GM18868 (cell line): ENCODE results near the gene TICRR.

Source experiments
- ATAC-seq: cut with Tn5 transposase; IDR thresholded peaks from one replicate; pipeline ENCODE4 v1.9.1; 2021; ENCODE audit warnings: mild to moderate bottlenecking, moderate library complexity; ENCODE audit not compliant: unreplicated experiment

Gene TICRR

DNA sequence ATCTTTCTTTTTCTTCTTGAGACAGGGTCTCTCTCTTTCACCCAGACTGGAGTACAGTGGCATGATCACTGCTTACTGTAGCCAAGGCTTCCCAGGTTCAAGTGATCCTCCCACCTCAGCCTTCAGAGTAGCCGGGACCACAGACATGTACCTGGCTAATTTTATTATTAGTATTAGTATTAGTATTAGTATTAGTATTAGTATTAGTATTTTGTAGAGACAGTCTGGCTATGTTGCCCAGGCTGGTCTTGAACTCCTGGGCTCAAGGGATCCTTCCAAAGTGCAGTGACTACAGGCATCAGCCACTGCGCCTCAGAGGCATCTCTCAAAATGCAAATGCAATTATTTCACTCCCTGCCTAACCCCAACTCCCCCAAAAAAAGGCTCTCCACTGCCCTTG, 78.3 kb downstream of the TICRR start:
- ATAC-seq = no peak

DNA sequence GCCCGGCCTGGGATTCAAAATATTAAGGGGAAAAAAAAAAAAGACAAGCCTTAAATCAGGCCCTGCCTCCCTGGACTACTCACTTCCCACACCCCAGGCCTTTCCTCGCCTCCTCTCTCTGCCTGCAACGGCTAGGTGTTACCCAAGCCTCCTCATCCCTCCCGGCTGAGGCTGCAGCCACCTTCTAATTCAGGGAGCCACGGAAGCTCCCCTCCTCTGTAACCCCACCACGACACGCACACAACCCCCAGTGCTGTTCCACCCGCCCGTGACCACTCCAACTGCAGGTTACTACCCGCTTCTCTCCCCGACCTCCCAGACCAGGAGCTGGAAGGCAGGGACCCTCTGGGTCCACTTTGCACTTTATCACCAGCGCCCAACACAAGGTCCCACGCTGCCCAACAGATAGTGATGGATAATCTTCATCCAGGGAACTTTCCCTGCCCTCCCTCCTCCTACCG, 79.1 kb downstream of the TICRR start:
- no peak for ATAC-seq

DNA sequence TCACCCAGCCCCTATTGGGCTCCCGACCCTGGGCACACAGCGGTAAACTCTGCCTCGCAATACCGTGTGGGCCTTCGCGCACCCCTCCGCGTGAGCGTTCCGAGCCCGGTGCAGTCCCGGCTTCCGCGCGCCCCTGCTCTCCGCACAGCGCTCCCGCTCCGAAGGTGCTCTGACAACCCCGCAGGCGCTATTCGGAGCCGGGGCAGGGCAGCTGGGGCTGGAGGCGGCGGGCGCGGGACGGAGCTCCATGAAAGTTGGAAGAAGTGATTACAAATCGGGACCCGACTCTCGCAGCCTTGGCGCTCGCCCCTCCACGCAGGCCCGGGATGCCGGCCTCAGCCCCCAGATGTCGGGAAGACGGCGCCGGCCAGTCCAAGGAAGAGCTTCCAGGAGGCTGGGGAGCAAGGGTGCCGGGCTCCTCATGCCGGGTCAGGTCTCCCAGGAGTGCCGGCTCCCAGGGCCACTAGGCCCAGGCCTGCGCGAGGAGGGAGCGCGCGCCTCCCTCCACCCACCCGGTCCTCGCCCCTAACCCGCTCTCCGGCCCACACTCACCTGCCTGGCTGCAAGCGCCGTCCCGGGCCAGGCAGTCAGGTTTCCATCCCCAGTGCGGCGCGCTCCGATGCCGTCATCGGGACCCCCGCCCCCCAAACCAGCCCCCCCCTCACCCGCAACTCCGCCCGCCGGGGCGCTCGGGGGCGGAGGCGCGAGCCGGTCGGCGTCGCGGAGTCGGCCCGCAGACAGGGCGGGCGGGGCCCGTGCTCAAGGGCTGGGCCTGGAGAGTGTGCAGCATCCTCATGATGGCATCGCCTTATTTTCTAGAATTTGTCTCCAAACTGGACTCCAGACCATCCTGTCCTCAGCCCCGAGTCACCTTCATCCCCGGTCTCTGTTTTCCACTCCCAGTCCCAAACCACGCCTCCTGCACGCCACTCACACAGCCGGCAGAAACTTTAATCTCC, 79.9 kb downstream of the TICRR start, which contains the start of gene KIF7:
KIF7 (minus strand) TSS at position 621 of the 959 bp plus-strand sequence. CDS start 2,537 bp downstream, outside the sequence.
- no peak for ATAC-seq

DNA sequence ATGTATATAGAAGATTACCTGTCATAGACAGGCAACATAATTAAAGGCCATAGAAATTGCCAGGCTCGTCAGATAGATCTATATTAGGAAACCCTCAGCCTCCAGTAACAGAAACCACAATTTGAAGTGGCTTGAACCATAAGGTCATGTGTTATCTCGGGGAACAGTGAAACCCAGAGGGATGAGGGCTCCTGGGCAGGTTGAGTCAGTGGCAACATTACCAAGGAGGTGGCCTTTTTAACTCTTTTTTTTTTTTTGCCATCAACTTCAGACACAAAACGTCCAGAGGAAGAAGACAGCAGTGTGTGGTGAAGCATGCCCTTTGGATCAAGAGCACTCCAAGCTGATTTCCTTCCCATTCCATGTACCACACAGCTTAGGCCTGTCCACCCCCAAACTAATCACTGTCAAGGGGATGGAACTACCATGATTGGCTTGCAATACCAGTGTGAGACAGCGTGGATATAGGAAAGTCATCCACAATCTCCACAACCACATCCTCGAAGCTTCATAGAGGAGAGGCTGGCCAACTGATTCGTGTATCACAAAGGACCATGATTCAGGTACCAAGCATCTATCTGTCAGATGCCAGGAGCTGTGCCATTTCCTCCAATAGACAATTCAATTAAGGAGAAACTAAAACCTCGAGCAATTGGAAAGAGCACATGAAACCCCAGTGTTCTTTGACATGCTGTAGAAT, 81.0 kb downstream of the TICRR start:
- ATAC-seq = no peak

DNA sequence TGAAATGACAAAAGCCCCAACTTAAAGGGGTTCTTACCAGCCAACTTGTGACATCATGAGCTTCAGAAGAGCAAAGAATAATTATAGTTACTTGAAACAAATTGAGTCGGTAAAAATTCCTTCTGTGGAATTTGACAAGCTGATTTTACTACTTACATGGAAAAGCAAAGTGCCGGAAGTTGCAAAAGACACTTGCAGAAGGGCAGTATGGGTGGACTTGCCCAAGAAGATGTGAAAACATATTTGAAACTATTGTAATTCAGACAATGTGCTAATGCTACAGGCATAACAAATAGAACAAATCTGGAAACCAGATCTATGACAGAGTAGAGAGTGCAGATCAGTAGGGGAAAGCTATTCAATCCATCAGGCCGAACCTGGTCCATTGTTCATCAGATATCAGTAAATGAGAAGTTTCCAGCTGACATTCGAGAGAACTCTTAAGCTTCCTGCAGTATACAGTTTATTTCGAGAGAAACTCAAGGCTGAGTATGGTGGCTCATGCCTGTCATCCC, 82.5 kb downstream of the TICRR start:
- ATAC-seq = no peak

DNA sequence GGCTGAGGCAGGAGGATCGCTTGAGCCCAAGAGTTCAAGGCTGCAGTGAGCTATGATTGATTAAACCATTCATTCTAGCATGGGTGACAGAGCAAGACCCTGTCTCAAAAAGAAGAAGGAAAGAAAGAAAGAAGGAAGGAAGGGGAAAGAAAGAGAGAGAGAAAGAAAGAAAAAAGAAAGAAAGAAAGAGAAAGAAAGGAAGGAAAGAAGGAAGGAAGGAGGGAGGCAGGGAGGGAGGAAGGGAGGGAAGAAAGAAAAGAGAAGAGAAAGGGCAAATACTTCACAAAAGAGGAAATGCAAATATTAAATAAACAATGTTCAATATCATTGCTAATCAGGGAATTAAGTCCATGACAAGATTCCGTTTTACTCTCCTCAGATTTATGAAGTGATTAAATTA, 84.0 kb downstream of the TICRR start:
- ATAC-seq = no peak

DNA sequence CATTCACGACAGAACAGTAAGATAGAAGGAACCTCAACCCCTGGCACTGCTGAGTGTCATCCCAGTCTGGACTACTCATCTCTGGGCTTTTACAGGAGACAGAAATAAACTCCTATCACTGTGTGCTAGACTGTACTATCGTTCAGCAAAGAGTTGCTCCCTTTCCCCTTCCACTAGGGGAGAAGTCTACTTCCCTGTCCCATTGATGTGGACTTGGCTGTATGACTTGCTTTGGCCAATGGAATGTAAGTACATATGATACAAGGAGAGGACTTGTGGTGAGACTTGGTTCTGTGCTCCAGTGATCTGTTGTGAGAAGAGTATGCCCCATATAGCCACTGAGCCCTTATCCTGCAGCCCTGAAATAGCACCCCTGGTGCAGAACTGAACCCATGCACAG, 85.3 kb downstream of the TICRR start:
- no peak for ATAC-seq

DNA sequence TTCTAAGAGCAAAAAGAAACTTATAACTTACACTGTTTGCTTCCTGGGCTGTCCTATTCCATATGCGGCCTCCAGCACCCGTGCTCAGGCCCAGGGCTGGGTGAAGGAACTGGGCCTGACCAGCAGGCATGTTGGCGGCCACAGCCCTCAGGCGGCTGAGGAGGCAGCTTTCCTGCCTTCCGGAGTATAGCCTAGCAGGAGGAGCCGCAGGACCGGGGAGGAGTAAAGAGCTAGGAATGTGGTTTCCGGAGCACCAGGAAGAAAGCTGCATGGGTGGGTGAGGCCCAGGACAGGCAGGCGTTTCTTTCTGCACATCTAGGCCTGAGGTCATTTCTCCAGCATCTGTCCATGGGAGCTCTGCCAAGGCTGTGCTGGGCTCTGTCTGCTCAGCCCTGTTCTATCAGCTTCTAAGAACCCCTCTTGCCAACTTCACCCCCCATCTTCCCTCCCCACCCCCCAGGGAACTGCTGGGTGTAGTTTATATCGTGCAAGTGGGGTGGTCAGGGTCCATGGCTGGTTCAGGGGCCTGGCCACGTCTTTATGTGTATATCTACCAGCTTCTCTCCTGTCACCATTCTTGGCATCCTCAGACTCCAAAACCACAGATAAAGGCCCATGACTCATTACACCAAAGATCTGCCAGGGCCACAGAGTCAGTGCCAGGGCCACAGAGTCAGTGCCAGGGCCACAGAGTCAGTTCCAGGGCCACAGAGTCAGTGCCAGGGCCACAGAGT, 87.8 kb downstream of the TICRR start:
- ATAC-seq = no peak

DNA sequence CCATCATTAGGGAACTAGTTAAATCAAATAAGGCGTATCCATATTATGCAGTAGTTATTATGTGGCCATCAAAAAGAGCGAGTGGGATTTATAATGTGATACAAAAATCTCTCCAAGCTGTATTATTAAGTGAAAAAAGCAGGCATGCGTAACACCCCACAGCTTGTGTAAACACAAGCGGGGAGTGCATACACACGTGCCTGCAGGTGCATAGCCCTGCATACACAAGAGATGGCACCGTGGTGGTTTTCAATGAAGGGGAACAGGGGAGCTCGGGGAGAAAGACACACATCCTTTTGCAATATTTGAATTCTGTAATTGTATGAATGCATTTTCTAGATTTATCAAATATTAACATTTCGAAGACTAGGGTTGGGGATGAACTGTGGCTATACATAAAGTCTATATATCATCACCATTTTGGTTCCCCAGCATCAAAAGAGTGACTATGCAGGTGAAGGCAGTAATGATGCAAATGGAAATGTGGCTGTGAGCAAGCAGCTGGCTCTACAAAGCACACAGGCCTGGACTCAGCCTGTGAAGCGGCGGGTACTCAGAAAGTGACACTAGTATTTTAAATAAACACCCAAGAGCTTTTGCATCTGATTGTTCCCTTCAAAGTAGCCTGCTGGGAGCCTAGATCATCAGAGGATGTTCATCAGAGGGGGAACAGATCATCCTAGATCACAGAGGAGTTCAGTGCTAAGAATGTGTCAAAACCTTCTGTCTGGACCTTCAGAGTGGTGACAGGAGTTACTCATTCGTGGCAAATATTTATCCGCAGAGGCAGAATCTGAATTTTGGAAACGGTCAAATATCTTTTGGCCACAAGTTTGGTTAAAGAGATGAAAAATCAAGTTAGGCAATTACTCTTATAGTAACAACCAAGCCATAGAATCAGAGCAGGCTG, 89.4 kb downstream of the TICRR start:
- ATAC-seq = no peak

DNA sequence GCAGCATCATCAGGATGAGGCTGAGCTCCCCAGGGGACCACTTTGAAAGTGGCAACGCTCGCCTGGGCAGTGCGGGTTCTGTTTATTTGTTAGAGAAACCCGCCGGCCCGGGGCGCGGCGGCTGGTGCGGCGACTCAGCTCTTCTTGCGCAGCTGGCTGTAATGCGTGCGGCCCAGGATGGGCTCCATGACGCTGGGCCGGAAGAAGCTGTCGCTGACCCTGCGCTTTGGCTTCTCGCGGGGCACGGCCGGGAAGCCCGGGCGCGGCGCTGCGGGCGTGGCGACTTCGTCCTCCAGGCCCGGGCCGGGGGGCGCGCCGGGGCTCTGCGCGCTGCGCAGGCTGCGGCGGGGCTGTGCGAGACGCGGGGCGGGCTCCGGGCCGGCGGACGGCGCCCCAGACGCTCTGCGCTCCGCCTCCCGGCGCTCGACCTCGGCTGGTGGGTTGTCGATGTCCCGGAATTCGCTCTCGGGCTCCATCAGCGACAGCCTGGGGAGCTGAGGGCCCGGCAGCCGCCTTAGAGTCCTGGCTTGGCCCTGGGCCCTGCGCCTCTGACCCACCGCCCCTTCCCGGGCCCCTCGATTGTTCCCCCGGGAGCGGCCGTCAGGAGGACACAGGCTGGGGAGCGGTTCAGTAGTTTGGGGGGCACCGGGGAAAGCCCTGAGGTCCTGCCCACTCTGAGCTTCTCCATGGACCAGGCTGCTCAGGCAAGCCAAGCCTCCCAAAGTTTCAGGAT, 90.3 kb downstream of the TICRR start:
- ATAC-seq = no peak

DNA sequence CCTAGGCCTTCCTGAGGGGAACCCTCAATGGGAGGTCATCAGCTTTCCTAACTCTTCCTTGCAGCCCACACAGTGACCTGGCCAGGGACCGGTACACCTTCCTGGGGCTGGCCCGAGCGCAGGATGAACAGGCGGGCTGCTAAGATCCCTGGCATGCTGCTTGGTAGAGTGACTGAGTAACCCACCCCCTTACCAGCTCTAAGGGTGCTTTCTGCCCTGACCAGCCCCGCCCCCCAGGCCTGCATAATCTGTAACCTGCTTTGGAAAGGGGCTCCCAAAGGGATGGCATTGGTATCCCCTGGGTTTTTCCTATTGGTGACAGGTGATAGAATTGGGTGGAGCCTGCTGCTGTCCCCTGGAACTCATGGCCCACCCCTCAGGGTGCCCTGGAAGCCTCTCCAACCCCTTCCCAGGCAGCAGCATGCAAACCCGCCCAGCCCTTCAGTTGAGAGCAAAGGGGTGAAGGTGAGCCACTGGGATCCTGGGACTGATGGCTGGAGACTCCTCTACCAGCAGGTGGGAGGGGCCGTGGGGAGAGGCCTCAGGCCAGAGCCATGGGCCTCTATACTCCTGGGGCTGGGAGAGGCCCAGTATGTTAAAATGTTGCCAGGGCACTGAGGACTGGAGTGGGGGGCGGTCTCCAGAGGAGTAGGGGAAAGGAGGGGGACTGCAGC, 91.1 kb downstream of the TICRR start:
- ATAC-seq = no peak

DNA sequence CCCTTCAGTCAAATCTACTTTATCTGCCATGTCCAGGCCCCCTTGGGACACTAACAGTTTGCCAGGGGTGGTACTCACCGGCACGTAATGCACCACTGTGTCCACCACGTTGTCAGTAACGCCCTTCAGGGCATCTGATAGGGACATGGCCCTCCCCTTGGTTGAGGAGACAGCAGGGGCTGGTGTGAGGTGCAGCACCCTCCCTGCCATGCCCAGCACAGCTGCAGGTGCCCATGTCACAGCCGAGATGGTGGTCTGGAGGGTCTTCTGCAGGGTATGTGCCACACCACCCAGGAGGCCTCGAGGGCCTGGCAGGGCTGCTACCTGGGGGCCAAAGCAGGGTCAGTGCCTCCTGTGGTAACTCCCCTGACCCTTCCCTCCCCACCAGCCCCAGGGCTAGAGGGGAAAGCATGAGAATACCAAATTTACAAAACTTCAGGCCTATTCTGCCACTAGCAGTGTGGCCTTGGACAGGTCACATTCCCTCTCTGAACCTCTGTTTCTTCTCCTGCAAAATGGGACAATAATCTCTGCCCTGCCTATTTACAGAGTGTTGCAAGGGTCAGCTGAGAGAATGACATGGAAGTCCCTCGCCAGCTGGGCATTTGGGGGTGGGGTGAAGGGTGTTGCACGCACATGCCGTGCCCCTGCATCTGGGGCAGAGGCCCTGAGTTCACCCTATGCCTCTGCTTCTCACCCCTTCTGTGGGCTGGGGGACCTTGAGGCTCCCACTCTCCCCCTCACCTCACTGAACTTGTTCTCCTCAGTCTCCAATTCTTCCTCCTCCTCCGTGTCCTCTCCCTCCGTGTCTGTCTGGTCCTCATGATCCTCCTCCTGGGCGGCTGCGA, 91.8 kb downstream of the TICRR start:
- ATAC-seq = no peak

DNA sequence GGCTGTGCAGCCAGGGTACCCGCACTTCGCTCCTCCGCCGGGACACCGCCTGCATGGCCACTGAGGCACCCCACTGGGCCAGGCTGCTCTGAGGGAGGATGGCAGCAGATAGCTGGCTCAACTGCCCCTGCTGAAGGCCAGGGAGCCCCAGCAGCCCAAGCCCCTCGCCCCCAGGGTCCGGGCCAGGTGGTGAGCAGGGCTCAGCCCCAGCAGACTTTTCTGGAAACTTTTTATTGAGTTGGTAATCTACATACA, 92.4 kb downstream of the TICRR start:
- no peak for ATAC-seq

DNA sequence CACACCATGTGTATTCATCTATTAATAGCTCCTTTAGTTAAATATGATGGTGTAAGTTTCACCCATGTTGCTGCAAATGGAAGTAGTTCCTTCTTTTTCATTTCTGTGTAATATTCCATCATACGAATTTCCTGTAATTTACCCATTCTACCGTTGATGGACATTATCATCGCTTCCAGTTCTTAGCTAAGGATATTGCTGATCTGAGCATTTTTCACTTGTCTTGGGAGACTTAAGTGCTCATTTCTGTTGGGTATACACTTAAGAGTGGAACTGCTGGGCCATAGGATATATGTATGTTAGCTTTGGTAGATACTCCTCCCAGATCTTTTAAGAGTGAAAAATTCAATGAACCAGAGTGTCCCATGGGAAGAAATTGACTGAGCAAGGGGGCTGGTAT, 92.9 kb downstream of the TICRR start:
- ATAC-seq = no peak

DNA sequence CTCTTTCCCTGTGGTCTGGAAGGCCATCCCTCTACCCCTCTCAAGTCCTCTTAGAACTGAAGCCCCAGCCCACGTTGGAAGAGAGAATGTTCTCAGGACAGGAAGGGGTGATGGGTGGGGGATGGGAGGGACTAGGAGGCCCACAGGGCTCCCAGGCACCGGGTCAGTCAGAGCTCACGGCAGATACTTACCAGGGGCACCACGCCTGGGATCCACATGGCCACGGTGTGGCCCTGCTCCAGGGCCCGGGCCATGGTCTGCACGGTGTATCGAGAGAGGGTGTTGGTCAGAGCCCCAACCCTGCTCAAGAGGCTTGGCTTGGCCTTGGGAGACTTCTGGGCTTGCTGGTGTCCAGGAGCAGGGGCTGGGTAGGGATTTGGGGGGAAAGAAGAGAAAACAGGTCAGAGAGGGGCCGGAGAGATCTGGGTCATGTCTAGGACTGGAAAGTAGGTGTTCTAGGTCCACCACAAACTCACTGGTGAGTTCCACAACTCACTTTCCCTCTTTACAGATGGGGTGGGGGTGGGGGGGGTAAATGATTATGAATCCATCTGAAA, 94.1 kb downstream of the TICRR start:
- no peak for ATAC-seq

DNA sequence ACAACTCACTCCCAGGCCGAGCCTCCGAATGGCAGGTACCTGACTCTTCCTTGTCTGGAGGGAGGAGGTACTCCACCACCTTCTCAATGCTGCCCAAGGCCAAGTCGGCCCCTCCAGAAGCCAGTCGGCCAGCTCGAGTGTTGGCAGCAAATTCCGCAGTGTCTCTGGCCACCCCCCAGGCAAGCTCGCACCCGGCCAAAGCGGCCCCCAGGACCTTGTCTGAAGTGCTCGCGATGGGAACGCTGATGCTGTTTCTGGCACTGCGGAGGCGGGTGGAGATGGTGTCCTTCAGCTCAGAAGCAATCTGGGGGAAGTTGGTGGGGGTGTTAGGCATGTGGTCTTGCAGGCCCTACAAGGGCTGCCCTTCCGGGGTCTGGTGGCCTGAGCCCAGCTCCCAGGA, 94.7 kb downstream of the TICRR start:
- no peak for ATAC-seq

DNA sequence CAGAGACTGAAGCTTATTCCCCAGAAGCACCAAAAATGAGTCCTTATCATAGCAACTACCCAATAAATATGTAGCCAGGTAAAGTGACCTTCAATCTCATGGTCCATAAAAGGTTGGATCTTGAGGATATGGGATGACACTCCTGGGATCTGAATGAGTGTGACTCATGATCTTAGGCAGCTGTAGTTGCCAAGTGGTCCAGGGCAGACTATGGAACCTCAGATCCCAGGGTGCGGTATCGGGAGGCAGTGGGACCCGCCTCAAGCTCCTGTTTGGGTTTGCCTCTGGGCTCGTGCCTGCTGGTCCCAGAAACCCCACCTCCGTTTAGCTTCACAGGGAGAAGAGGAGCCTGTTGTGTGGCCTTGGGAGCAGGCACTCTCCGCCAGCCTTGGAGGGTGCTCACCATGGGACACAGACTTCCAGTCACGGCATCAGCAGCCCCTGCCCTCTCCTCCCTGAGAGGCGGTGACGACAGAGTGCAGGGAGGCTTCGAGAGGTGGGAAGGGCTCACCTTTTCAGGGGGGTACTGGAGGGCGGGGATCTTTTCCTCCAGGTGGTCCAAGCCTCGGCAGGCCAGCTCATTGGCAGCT, 95.8 kb downstream of the TICRR start:
- ATAC-seq = no peak

DNA sequence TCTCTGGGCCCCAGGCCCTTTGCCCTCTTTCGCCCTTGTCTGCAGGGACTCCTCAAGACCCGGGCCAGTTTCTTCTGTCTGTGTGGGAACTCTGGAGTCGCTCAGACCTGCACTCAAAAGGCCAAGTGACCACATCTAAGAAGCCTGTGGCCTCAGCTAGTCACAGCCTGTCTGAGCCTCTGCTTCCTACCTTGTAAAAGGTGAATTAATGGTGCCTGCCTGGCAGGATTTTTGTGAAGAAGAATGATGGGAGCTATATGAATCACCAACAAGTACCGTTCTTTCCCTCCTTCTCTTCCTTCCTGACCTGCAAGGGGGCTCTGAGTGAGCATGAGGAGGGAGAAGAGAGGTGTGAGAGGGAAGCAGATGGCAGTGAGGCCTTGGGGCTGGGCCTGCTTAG, 96.4 kb downstream of the TICRR start:
- ATAC-seq = no peak
